Caki2 (cell line): ENCODE measurements around the gene CAPZA2. TPM values are rescaled to one million over a fixed set of nuclear protein-coding genes. Genes with fewer than 3 reads are reported as not detected.
"Not testable (repeated sequence)": the region's sequence is repeated elsewhere in the genome, so short reads cannot be mapped to it uniquely, and the experiment has no call there.

ENCODE experiments used
- DNase-seq: peaks from one replicate; pipeline ENCODE4 v3.0.0-alpha.2; 2015; ENCODE audit warnings: low read depth
- in situ Hi-C: cut with HindIII; loops from 2 replicates; pipeline ENCODE4 v1.10.0; 2016; ENCODE audit warnings: low sequenced_read_pairs, low pct_unique_long_range_greater_than_20kb, mixed read lengths
- total RNA-seq: library from RNA; depleted of rRNA; stranded (reverse); fragments of >200 nt; shearing (Covaris generic); gene quantifications from 2 replicates; pipeline ENCODE4 v1.2.3, GENCODE V29; 2014; ENCODE audit warnings: low replicate concordance; rRNA removed

The CAPZA2 gene
- total RNA-seq, 1 experiment from 2014 or later: 167 TPM

DNA sequence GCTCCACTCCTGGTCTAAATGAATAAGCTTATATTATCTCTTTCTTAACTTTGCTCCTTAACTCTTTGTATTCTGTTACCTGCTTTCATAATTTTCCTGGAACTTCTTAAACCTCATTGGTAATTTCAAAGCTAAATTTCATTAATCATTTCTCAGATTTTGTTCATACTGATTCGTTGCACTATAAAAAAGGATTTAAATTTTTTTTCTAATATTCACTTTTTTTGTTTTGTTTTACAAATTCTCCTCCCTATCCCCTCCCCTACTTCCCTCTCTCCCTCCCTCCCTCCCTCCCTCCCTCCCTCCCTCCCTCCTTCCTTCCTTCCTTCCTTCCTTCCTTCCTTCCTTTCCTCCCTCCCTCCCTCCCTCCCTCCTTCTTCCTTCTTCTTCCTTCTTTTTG is 105.6 kb downstream of the CAPZA2 start:
- in situ Hi-C loops: no loop called here
- DNase-seq: no peak

DNA sequence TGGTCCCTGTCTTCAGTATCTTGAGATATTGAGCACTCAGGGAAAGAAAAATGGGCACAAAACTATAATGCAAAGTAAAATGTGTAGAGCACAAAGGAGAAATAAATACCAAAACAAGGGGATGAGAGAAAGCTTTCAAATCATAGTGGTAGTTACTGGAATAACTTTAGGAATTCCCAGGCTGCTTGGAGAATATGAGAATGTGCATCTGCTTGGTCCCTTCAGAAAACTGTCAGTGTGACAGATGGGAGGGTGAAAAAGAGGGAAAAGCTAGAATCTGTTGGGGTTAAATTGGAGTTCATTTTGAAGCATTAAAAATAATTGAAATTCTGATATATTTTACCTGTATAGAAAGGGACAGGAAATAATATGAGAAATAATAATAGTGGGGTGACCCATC is 106.2 kb downstream of the CAPZA2 start:
- no peak for DNase-seq
- in situ Hi-C loops: no loop called here

DNA sequence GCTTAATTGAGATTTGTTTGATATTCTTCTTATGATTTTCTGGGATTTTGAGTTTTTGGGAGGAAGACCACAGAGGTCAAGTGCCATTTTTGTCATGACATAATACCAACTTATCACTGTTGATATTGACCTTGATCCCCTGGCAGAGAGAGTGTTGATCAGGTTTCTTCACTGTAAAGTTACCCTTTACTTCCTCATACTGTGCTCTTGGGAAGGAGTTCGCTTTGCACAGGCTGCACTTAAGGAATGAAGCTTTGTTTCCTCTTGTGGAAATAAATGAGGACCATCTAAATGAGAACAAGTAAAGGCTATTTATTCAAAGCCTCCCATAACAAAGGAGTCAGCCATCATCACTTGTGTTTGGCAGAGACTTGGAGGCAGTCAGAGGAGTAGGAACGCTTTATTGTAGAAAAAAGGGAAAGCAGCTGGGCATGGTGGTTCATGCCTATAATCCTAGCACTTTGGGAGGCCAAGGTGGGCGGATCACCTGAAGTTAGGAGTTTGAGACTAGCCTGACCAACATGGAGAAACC is 107.0 kb downstream of the CAPZA2 start:
- in situ Hi-C loops: no loop called here
- DNase-seq: no peak

DNA sequence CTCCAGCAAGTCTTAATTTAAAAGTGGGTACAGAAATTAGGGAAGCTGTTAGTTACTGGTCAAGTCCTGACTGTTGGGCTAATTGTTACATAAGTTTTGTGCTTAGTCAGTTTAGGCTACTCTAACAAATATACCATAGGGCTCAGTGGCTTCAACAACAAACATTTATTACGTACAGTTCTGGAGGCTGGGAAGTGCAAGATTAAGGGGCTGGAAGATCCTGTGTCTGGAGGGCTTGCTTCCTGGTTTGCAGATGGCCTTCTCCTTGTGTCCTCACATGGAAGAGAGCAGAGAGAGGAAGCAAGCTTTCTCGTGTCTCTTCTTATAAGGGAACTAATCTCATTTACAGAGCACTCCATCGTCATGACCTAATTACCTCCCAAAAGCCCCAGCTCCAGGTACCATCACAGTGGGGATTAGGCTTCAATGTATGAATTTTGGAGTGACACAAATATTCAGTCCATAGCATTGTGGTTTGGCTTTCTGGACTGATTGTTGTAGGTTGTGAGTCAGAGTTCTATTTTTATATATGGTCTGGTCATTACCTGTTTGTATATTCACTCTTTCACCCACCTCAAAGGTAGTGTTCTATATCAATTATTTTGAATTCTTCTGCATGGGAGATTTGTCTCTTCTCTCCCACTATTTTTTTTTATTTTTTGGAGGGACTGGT is 108.0 kb downstream of the CAPZA2 start:
- in situ Hi-C loops: no loop called here
- DNase-seq: no peak

DNA sequence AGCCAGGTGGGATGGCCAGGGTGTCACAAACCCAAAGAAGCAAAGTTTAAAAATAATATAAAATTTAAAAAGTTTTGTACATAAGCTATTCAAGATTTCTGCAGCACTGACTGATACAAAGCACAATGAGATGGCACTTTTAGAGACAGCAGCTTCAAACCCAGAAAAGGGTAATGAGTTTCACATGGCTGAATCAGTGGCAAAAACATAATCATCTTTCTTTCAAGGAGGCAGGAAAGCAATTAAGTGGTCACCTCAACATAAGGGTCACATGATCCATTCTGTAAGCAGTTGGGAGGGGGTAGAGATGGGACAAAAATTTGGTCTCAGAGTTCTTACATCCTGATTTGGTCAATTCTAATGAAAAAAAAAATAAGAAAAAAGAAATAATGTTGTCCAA is 108.8 kb downstream of the CAPZA2 start:
- DNase-seq, in situ Hi-C loops: not testable (repeated sequence)

Other genes with a start within 250 kb of the CAPZA2 start
- 254 and 324 TPM in 2 replicates for gene MET, start 190.4 kb upstream of the CAPZA2 start, total RNA-seq
- 12.7 and 22.6 TPM in 2 replicates for gene ST7, start 90.9 kb downstream of the CAPZA2 start, total RNA-seq